OCI-LY3 (cell line): ENCODE results near the gene KCNH3.

Source experiments
- EZH2phosphoT487 ChIP-seq: fragments of 200-600 bp; shearing (Covaris generic); IDR thresholded peaks from 2 replicates; pipeline ENCODE4 v1.6.1; 2018; ENCODE audit warnings: antibody characterized with exemption, mixed run types, low read depth
- TF ChIP-seq, protein P1 (sequence below): fragments of 200-600, 300-600 bp; sonication (generic); IDR thresholded peaks from 2 replicates; pipeline ENCODE4 v1.5.1; 2014; ENCODE audit warnings: antibody characterized with exemption, low read length, low read depth

DNA sequence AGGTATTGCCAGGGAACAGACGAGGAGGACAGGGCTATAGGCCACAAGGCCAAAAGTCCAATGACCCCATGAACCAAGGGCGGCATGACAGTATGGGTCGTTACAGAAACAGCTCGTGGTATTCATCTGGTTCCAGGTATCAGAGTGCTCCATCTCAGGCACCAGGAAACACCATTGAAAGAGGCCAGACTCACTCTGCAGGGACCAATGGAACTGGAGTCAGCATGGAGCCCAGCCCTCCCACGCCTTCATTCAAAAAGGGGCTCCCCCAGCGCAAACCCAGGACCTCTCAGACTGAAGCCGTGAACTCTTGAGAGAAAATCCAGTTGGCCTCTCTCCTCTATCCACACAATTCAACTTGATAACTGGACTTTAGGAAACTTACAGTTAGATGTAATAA lies 12.9 kb upstream of the KCNH3 start:
- TF ChIP-seq, protein P1, sequence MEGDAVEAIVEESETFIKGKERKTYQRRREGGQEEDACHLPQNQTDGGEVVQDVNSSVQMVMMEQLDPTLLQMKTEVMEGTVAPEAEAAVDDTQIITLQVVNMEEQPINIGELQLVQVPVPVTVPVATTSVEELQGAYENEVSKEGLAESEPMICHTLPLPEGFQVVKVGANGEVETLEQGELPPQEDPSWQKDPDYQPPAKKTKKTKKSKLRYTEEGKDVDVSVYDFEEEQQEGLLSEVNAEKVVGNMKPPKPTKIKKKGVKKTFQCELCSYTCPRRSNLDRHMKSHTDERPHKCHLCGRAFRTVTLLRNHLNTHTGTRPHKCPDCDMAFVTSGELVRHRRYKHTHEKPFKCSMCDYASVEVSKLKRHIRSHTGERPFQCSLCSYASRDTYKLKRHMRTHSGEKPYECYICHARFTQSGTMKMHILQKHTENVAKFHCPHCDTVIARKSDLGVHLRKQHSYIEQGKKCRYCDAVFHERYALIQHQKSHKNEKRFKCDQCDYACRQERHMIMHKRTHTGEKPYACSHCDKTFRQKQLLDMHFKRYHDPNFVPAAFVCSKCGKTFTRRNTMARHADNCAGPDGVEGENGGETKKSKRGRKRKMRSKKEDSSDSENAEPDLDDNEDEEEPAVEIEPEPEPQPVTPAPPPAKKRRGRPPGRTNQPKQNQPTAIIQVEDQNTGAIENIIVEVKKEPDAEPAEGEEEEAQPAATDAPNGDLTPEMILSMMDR = no peak
- no peak for TF ChIP-seq EZH2phosphoT487
